Dermis microvascular lymphatic vessel endothelial cell (primary cell): ENCODE data around the gene LDB3. TPM values are rescaled to one million over a fixed set of nuclear protein-coding genes. Genes with fewer than 3 reads are reported as not detected.

ENCODE experiments used
- DNase-seq, 2 donors: peaks; one replicate each; pipeline versions ENCODE4 v3.0.0 to v3.0.0-alpha.2; 2010; ENCODE audit warnings: low read depth in 2 of 2
- total RNA-seq: library from RNA; depleted of rRNA; stranded (reverse); fragments of >200 nt; gene quantifications from 2 replicates; pipeline ENCODE4 v1.2.1, GENCODE V29; 2014

The LDB3 gene
- total RNA-seq, 1 donor from 2014 or later, result not detected

DNA sequence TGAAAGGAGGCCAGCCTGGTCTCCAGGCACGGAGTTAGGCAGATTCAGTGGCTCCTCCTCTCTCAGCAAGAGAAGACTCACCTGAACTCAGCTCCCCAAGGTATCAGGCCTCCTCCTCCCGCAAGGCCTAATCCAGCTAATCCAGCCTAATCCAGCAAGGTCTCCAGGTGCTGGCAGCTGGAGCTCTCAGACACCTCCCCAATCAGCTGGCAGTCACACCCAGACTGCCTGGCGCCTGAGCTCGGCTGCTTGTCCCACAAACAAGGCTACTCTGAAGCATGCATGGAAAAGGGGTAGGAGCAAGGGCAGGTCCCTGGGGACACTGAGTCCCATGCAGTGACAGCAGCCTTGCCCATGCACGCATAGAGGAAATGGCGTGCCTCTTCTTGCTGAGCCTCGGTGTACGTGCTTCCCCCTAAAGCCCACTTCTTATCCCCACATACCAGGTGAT lies 17.3 kb upstream of the LDB3 start:
- DNase-seq, result no peak

DNA sequence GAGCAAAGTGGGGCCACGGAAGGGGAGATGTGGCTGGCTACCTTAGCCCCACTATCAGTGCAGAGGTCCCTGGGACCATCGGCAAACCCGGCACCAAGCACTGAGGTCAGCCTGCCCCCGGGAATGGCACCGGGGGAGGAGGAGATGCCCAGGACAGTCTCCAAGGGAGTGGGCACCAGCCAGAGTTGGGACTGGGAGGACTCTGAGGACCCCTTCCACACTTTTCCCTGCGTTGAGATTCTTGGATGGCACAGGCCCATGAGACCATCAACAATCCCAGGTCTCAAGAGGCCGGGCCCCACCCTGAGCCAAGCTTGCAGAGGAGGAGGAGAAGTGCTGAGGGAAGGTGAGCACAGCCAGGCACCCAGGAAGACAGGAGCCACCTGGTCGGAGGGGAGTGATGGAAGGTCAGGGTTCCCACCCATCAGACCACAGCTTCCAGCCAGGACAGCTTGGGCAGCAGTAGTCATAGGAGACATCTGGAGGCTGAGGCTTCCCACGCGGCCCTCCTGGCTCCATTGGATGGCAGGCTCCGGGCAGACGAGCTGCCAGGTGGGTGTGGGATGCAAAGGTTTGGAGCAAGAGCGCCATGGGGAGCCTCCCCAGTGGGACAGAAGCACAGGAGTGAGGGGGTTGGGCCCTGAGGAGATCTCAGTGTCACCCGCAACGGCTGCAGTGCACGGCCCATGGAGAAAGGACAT lies 16.5 kb upstream of the LDB3 start:
- no peak for DNase-seq

DNA sequence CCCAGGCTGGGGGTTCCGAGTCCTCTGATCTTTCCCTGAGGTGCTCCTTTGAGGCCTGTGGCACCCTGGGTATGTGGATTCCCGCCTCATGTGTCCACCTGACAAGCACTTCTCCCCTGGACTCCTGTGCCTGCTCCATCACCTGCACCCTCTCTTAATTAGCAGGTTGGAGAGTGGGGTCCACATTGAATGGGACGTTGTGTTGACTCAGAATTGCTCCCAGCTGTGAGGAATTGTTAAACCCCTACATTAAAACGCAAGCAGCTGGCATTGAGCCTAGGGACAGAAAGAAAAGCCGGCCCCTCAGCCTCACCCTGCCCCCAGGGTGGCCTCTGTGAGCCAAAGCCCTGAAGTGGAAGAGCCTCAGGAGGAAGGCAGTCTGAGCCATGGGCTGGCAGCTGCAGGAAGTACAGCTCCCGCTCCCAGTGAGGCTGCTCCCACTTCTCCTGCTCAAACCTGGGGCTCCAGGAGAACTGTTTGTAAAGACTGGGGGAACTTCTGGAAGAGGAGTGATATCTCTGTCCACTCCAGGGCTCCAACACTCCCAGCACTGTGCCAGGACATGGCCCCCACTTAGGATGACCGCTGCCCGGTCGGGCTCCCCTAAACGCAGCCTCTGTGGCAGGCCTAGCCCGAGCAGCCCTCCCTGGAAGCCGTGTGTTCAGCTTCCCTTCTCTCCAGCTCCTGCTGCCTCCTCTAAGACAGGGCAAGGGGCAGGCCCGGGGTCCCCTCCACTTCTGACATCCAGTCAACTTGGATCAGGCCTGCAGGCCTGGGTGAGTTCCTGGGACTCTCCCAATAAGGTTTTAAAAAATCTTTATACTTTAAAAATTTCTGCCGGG lies 15.7 kb upstream of the LDB3 start:
- no peak for DNase-seq

DNA sequence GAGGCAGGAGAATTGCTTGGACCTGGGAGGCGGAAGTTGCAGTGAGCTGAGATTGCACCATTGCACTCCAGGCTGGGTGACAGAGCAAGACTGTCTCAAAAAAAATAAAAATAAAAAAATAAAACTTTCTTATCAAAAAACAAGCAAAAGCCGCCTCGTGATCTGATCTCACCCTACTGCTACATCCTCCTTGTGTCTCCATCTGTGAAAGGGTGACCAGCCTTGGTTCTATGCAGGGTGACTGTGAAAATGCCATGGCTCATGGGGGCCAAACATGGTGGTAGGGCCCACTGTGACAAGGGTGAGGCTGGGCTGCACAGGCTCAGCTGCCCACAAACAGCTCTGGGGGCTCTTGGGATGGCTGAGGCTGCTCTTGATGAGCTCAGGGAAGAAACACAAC lies 14.9 kb upstream of the LDB3 start:
- no peak for DNase-seq

DNA sequence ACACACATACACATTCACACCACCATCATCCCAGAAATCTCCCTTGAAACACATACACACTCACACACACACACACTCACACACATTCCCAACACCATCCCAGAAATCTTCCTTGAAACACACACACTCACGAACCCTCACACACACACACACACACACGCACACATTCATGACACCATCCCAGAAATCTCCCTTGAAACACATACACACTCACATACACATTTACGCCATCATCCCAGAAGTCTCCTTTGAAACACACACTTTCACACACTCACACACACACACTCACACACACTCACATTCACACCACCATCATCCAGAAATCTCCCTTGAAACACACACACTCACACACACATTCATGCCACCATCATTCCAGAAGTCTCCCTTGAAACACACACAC lies 14.3 kb upstream of the LDB3 start:
- no peak for DNase-seq

DNA sequence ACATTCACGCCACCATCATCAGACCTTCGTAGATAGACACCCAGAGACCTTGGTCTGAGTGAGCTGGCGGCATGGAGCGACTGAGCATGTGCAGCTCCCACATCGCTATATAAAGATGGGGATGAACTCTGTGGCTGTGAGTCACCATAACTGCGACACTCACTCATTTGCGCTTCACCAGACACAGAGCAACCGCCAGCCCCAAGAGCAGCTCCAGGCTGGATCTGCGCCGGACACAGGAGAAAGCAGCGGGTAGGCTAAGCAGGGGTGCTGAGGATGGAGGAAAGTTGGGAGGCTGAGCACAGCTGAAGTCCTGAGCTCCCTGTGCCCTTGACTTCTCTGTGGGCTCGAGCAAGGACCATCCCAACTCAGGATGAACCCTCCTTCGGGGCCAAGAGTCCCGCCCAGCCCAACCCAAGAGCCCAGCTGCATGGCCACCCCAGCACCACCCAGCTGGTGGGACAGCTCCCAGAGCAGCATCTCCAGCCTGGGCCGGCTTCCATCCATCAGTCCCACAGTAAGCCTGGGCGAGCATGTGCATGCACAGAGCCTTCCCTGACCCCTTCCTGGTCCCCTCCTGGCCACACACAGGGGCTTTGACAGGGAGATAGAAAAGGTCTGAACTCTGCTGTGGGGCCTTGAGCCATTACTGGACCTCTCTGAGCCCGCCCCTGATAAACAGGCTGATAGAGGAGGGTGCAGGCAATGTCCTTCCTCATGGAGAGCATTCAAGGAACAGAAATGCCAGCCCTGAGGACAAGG lies 13.7 kb upstream of the LDB3 start, which contains the start of gene OPN4:
OPN4 (plus strand) TSS at position 137 of the 762 bp plus-strand sequence; CDS start at position 374, 237 bp downstream.
- DNase-seq, result no peak

DNA sequence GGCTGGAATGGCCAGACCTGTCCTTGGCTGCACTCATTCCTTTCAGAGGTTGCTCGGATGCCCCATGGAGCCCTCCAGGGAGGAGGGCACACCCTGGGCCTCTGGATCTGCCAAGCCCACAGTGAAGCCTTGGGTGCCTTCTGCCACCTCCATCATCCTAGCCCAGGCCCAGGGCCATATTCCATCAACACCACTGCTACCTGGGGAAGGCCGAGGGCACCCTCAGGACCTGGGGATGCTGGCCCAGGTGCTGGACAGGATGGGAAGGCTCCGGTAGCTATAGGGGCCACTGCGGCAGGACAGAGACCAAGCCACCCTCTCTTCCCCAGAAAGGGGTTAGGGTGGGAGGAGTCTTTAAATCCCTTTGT lies 13.2 kb upstream of the LDB3 start:
- DNase-seq, result no peak

DNA sequence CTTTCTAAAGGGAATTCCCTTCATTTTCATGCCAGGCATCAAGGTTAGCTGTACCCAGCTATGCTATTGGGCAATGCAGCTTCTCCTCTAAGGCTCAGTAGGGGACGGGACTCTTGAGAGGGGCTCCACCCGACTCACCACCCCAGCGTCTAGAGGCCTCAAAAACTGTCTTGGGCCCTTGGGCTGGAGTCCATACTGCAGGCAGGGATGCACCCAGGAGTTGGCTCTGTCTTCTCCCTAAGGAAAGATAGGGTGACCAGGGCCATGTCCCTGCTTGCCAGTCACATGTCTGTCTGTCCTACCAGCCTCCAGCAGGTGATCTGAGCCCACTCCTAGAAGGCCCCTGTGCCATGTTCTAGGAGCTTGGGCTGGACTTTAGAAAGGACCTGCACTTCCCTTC lies 12.7 kb upstream of the LDB3 start:
- no peak for DNase-seq

DNA sequence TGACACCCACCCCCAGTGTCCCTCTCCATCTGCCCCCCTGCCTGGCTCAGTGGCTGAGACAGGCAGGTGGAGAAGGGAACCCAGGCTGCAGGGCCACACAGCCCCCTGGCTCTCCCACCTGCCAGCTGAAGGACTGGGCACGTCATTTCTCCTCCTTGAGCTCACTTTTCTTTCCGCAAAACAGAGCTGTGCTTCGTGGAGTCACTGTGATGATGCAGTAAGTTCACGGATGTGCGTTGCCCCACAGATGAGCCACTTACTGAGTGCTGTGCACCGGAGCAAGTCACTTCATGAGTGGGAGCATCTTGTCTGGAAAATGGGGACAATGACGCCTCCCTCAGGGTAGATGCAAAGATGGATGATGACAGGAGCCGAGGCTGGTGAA lies 11.3 kb upstream of the LDB3 start:
- DNase-seq, result no peak

DNA sequence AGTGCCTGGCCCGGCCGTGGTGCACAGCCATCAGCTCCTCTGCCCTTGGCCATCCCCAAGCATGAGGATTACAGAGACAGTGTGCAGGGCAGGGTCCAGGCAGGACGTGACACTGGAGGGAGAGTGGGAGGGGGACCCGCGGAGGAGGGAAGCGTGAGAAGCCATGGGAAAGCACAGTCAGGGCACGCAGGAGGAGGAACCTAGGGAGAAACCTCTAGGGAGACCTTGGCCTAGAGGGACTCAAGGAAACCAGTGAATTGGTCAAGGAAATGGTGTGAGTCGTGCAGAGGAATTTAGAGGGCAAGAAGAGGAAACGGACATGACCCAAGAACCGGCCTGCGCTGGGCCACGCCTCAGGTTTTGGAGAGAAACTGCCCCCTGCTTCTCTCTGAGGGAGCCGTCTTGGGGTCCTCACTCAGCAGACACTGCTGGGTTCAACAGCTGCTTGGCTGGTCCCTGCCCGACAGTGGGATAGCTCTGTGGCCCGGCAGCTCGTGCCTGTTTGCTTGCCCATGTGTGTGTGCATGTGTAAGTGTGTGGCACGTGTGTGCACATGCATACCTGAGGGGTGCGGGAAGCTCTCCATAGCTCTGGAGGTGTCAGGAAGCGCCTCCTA lies 10.8 kb upstream of the LDB3 start:
- DNase-seq, result no peak

DNA sequence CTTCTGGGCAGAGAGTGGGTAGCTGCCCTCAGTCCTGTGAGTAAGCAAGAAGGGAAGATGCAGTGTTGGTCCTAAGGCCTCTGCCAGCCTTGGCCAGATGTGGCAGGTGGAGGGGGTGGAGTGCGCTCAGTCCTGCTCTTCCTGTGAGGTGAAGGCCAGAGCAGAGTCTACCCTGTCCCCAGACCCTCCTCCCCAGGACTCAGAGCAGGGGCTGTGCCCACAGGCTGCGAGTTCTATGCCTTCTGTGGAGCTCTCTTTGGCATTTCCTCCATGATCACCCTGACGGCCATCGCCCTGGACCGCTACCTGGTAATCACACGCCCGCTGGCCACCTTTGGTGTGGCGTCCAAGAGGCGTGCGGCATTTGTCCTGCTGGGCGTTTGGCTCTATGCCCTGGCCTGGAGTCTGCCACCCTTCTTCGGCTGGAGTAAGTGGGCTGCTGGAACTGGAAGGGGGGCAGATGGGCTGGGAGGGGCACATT lies 10.0 kb upstream of the LDB3 start:
- no peak for DNase-seq

DNA sequence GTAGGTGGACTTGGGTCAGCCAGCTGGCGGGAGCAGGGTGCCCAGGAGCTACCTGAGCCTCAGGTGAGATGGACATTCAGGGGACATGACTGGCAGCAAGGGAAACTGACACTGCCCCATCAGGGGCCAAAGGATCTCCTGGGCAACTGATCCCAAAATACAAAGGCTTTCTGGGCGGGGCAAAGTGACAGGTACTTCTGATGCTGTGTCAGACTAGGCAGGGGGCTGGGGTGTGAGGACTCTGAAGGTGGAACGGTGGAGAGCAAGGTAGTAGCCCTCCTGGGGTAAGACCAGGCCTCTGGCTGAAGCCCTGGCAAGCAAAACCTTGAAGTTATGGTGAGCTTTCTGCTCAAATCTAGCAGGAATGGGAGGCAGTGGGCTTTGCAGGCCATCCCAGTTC lies 9.6 kb upstream of the LDB3 start:
- no peak for DNase-seq

DNA sequence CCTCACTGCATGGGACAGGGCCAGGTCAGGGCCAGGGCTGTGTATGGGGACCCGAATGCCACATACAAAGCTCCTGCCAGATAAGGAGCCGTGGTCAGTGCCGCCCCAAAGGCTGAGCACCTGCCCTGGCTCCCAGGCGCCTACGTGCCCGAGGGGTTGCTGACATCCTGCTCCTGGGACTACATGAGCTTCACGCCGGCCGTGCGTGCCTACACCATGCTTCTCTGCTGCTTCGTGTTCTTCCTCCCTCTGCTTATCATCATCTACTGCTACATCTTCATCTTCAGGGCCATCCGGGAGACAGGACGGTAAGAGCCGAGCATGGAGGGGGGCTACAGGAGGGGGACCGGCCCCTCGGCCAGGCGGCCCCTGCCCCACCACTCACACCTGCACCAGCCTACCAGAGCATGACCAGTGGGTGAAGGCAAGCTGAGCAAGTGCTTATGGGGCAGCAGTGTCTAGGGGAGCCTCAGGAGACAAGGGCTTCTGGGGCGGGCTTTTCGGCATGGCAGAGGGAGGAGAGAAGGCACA lies 9.1 kb upstream of the LDB3 start:
- DNase-seq, result no peak

DNA sequence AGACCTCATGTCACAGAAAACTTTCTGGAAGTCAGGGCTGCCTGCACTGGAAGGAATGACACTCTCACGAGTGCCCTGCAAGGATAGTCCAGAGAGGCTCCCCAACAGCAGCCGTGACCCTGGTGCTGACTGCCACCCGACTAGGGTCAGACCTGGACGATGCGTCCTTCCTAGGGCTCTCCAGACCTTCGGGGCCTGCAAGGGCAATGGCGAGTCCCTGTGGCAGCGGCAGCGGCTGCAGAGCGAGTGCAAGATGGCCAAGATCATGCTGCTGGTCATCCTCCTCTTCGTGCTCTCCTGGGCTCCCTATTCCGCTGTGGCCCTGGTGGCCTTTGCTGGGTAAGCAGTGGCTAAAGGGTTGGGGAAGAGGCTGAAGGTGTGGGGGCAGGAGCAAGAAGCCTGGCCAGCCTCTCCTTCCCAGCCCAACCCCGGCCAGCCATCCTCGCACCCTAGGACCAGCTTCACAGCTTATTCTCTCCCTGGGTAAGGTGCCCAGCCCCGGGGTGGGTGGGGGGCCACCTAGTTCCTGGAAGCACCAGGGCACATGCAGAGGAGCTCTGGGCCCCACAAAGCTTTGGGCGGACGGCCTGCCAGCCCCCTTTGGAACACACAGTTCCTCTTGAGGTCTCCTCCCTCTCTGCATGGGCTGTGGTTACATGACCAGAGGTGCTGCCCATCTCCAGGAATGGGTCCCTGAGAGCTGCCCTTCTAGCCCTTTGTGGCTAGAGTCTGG lies 8.4 kb upstream of the LDB3 start:
- DNase-seq, result no peak

DNA sequence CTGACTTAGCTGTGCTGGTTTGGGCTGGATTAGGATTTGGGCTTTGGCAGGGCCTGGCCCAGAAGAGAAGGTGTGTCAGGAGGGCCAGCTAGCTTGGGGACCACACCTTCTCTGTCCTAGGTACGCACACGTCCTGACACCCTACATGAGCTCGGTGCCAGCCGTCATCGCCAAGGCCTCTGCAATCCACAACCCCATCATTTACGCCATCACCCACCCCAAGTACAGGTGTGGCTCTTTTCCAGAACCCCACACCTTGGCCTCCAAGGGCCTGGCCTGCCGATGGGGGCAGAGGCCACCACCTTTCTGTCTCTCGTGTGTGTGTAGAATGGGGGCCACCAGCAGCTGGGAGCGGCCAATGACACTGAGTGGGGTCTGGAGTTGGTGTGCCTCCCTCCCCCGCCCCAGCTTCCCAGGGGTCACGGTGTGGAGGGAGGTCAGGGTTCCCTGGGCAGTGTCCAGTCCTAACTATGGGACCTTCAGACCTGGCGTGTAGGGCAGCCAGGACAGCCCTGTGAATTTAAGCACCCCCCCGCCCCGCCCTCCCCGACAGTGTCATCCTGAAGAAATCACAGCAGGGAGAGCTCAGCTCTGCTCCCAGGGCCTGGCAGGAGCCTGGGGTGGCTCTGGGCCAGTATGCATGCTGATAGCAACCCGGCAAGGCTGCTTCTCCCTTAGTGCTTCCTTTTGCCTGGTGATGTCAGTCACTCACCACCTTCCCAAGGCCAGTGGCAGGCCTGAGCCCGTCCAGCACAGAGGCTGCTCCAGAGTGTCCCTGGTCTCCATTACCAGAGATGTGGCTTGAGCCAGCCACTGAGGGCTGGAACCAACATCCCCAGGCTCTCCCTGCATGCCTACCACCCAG lies 6.9 kb upstream of the LDB3 start:
- DNase-seq, result no peak

DNA sequence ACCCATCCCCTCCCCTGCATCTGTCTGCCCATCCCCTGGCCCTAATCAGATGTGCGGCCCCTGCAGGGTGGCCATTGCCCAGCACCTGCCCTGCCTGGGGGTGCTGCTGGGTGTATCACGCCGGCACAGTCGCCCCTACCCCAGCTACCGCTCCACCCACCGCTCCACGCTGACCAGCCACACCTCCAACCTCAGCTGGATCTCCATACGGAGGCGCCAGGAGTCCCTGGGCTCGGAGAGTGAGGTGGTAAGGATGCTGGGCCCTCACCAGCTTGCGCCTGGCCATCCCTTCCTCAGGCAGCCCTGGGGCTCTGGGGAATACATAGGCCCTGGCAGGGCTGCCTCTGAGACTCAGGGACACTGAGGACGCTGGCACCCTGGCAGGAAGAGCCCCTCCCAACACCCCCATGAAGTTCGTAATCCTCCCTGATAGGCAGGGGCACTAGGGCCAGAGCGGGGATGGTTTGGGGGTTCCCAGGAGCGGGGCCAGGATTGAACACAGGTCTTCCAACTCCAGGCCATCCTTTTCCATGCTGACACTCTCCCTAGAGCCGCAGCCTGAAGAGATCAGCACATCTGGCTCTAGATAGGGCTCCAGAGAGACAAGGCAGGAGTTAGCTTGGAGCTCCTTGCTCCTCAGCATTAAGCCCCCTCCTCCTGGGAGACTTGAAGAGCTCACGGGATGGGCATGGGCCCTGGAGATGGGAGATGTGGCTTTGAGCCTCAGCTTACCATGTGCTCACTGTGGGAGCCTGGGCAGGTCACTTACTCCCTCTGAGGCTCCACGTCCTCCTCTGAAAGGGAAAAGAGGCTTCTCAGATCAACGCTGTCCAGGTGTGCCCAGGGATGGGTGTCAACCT lies 5.9 kb upstream of the LDB3 start:
- DNase-seq, result no peak

DNA sequence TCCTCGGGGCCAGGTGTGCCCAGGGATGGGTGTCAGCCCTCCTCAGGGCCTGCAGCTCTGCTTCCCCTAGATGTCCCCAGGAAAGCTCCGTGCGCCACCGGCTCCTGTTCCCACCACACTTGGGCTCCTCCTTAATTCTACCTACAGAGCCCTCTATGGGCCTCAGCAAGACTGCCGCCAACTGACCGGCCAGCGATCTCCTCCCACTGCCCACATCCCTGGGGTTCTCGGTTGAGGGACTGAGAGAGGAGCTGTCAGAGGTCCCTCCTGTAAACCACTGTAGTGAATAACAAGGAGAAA lies 5.3 kb upstream of the LDB3 start:
- DNase-seq, result no peak

DNA sequence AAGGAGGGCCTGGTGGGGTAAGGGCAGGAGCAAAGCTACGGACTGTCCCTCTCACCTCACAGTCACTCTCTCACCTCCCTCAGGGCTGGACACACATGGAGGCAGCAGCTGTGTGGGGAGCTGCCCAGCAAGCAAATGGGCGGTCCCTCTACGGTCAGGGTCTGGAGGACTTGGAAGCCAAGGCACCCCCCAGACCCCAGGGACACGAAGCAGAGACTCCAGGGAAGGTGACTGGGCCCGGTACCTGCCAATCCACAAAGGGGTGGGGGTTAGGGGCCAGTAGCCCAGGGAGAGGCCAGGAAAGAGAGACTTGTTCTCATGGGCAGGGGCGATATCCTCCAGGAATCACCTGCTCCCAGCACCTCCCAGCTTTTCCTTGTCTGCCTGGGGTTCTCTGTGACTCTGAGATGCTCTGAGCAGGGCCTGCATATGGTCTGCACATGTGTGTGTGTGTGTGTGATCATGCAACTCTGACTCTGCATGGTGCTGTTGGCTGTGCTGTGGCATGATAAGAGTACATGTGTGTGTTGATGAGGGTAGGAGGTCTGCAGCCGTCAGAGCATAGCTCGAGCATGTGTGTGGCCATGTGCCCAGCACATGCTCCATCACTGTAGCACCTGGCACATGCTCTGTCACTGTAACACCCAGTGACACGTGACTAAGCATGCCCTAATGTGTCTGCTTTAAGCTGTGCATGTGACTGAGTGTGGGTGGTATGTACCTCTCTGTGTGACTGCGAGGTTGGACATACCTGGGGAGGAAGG lies 4.6 kb upstream of the LDB3 start:
- DNase-seq, result no peak
